ENCODE data around the gene HAP1. TPM values are rescaled to one million over a fixed set of nuclear protein-coding genes. Genes with fewer than 3 reads are reported as not detected.

HAP1 gene
- total RNA-seq, 1 experiment from 2014 or later: 2.5 TPM

- H2BK20ac ChIP-seq (ENCODE audit: low read depth, low read length, poor library complexity, severe bottlenecking): no peak overlapping the region
- no peak overlapping the region for H3K4me2 ChIP-seq (ENCODE audit: insufficient read depth, insufficient read length, low read length)
- H3K79me1 ChIP-seq (ENCODE audit: insufficient read depth, low read depth, low read length, poor library complexity, severe bottlenecking): no peaks in the 10 kb centered on the region
- no peaks in the 10 kb centered on the region for H3K9me3 ChIP-seq (ENCODE audit: control insufficient read depth, low read depth, low read length)
- no peak overlapping the region for H4K91ac ChIP-seq (ENCODE audit: insufficient read length, low read depth, low read length)
- H3K27me3 ChIP-seq (ENCODE audit: insufficient read depth, low read length): no peaks in the 10 kb centered on the region
- H3K23me2 ChIP-seq (ENCODE audit: insufficient read length, low read depth, low read length, poor library complexity, severe bottlenecking): peaks cover 3% of the 10 kb centered on the region
- H3K18ac ChIP-seq (ENCODE audit: insufficient read length, low read depth, low read length): no peak overlapping the region
- H2AK5ac ChIP-seq (ENCODE audit: insufficient read length, low read length): no peak overlapping the region
- H3K9ac ChIP-seq (ENCODE audit: extremely low read depth, insufficient read length, low read length): no peak overlapping the region
- peaks cover 32 to 55% of the 10 kb centered on the region in 2 experiments for H3K4me1 Mint-ChIP-seq
- H3K23ac ChIP-seq (ENCODE audit: insufficient read length, low read depth, low read length): no peak overlapping the region
- H3K27ac Mint-ChIP-seq: no peak overlapping the region
- H3K56ac ChIP-seq (ENCODE audit: insufficient read length, low read depth, low read length): no peak overlapping the region
- no peak overlapping the region; a peak in 1 of 5 replicates for H3K4me3 Mint-ChIP-seq
- WGBS (ENCODE audit: extremely low coverage, insufficient read length, low lambda C conversion rate): no CpG with 5 or more reads among the region's 5 CpGs
- H2AFZ ChIP-seq (ENCODE audit: low read length): no peak overlapping the region
- peaks cover 7% of the 10 kb centered on the region for H3K27me3 Mint-ChIP-seq (ENCODE audit: low read depth)
- no peak overlapping the region for H3K27ac ChIP-seq (ENCODE audit: insufficient read length, low read depth, low read length)
- H3K4me1 ChIP-seq (ENCODE audit: insufficient read depth, low read length): peaks cover 3% of the 10 kb centered on the region; the same call in 1 of the 2 replicates
- H3K79me2 ChIP-seq (ENCODE audit: insufficient read depth, low read length): no peaks in the 10 kb centered on the region
- no peak overlapping the region for H2BK15ac ChIP-seq (ENCODE audit: low read depth, low read length)
- no peak for DNase-seq
- no peak overlapping the region for H2BK5ac ChIP-seq (ENCODE audit: insufficient read length, low read length)
- no peak overlapping the region for H2BK120ac ChIP-seq (ENCODE audit: low read depth, low read length, poor library complexity, severe bottlenecking)
- H4K5ac ChIP-seq (ENCODE audit: insufficient read length, low read depth, low read length): no peak overlapping the region
- no peak overlapping the region for H3K14ac ChIP-seq (ENCODE audit: insufficient read depth, low read length)
- no peak overlapping the region for H3K4ac ChIP-seq (ENCODE audit: low read depth, low read length)
- H3K36me3 Mint-ChIP-seq (ENCODE audit: insufficient read depth in 1 of 3, low read depth in 3 of 3): peaks cover 0 to 5% (median 0%) of the 10 kb centered on the region in 3 experiments; a peak in 3 of 7 replicates
- no peak overlapping the region for H4K8ac ChIP-seq (replicated peaks; ENCODE audit: insufficient read length, low read depth, low read length)
- H2BK12ac ChIP-seq (ENCODE audit: insufficient read length, low read depth, low read length): no peak overlapping the region
- peaks cover 7% of the 10 kb centered on the region in 2 experiments; a peak in 2 of 5 replicates for H3K9me3 Mint-ChIP-seq
- TF ChIP-seq CTCF (conservative IDR thresholded peaks at IDR 0.05): no peak
- H4K20me1 ChIP-seq (ENCODE audit: control insufficient read depth, insufficient read depth, insufficient read length): no peaks in the 10 kb centered on the region
- H3T11ph ChIP-seq (ENCODE audit: low read length): no peak overlapping the region
Measured at GRCh38 chr17:41679740-41680425, 54.6 kb downstream of the HAP1 start.
